Ishikawa (cell line): ENCODE data around the gene SYNC.

Source experiments
- CEBPB ChIP-seq: IDR thresholded peaks from 2 replicates; pipeline ENCODE4 v1.6.1; 2012
- CREB1 ChIP-seq: IDR thresholded peaks from 2 replicates; pipeline ENCODE4 v1.6.1; 2012; ENCODE audit warnings: low read depth
- EGR1 ChIP-seq: IDR thresholded peaks from 2 replicates; pipeline ENCODE4 v1.6.1; 2012
- EP300 ChIP-seq: IDR thresholded peaks from 2 replicates; pipeline ENCODE4 v1.6.1; 2012; ENCODE audit warnings: borderline replicate concordance
- FOXM1 ChIP-seq: IDR thresholded peaks from 2 replicates; pipeline ENCODE4 v1.6.1; 2012; ENCODE audit warnings: low read depth, borderline replicate concordance
- NFIC ChIP-seq: IDR thresholded peaks from 2 replicates; pipeline ENCODE4 v1.6.1; 2012
- RAD21 ChIP-seq: IDR thresholded peaks from 2 replicates; pipeline ENCODE4 v1.6.1; 2012; ENCODE audit warnings: low read depth
- TAF1 ChIP-seq: IDR thresholded peaks from 2 replicates; pipeline ENCODE4 v1.6.1; 2012; ENCODE audit warnings: low read depth, mild to moderate bottlenecking
- TCF12 ChIP-seq: IDR thresholded peaks from 2 replicates; pipeline ENCODE4 v1.6.1; 2012; ENCODE audit warnings: low read depth
- TEAD4 ChIP-seq: IDR thresholded peaks from 2 replicates; pipeline ENCODE4 v1.6.1; 2012
- YY1 ChIP-seq: IDR thresholded peaks from 2 replicates; pipeline ENCODE4 v1.6.1; 2012; ENCODE audit warnings: low read depth
- ZBTB7A ChIP-seq: IDR thresholded peaks from 2 replicates; pipeline ENCODE4 v1.6.1; 2012; ENCODE audit warnings: low read depth
- TF ChIP-seq, protein P1 (sequence below): IDR thresholded peaks from 2 replicates; pipeline ENCODE4 v1.6.1; 2012
- TF ChIP-seq, protein P2 (sequence below): IDR thresholded peaks from 2 replicates; pipeline ENCODE4 v1.6.1; 2012; ENCODE audit warnings: low read depth, mild to moderate bottlenecking
- TF ChIP-seq, protein P3 (sequence below): IDR thresholded peaks from 2 replicates; pipeline ENCODE4 v1.6.1; 2012

The SYNC gene

DNA sequence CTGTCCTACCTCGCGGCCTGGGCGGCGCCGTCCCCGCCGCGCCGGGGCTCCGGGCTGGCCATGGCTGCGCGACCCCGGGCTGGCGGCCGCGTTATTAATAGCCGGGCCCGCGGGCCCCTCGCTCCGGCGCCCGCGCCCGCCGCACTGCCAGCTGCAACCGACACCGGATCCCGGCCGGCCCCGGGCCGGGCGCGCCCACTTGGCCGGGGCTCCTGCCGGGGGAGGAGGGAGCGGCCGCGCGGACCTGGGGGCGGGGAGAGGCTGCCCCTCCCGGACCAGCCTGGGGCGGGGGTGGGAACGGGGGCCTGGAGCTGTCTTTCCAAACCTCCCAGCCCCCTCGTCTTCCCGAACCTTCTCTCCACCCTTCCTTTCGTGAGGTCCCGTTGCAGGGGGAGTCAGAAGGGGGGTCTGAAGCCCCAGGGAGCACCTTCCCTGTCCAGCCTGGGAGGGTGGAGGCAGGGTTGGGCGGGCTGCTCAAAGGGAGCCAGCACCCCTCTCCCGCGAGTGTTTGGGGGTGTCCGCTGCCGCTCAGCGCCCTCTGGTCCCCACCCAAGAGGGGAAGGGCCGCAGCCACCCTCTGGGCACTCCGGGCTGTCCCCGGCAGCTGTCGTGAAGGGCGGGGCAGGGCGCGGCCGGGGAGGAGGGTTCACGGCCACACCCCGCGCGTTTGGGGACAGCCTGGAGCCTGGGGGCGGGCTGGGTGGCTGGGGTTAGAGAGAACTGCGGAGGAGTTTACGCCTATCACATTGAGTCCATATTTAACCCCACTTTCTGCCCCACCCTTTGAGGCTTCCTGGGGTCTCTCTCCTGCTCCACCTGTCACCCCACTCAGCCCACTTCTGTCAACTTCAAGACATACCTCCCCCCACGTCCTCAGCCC is at the start of gene SYNC:
Gene SYNC (minus strand): TSS at position 172 of the 880 bp plus-strand sequence. CDS start 110 bp downstream, at position 62.
- TF ChIP-seq EGR1 (peak; percentile 54; the same call in 1 of the 2 replicates), TCF12 (peak; percentile 54; the same call in 1 of the 2 replicates), CREB1 (no peak), NFIC (peak; percentile 12; the same call in 1 of the 2 replicates), FOXM1 (no peak), TAF1 (peak; percentile 28; the same call in 1 of the 2 replicates), ZBTB7A (peak; percentile 56), RAD21 (no peak)
- TF ChIP-seq, protein P1, sequence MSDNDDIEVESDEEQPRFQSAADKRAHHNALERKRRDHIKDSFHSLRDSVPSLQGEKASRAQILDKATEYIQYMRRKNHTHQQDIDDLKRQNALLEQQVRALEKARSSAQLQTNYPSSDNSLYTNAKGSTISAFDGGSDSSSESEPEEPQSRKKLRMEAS, result peak; percentile 34; the same call in 1 of the 2 replicates

DNA sequence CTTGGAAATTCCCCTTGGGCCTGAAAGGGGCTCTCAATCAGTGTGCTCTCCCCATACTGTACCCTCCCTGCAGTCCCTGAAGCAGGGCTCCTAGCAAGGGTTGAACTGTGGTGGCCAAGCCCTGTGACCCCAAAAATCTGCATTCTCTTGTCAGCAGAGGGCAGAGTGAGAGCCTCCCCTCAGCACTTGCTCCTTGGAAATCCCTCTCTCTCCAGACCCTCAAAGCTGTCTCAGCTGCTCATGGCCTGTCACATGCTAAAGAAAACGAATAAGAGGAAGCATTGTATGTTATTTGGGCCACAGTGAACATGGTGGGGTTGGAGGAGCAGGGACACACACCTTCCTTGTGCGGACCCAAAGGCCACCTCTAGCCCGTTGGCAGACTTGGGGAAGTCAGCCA is 47.2 kb upstream of the SYNC start:
- TF ChIP-seq EP300 (no peak), TCF12 (no peak), FOXM1 (no peak), NFIC (no peak), CREB1 (no peak), CEBPB (no peak), TEAD4 (no peak), ZBTB7A (no peak), EGR1 (no peak), YY1 (no peak), TAF1 (no peak), RAD21 (no peak)
- TF ChIP-seq, protein P2, sequence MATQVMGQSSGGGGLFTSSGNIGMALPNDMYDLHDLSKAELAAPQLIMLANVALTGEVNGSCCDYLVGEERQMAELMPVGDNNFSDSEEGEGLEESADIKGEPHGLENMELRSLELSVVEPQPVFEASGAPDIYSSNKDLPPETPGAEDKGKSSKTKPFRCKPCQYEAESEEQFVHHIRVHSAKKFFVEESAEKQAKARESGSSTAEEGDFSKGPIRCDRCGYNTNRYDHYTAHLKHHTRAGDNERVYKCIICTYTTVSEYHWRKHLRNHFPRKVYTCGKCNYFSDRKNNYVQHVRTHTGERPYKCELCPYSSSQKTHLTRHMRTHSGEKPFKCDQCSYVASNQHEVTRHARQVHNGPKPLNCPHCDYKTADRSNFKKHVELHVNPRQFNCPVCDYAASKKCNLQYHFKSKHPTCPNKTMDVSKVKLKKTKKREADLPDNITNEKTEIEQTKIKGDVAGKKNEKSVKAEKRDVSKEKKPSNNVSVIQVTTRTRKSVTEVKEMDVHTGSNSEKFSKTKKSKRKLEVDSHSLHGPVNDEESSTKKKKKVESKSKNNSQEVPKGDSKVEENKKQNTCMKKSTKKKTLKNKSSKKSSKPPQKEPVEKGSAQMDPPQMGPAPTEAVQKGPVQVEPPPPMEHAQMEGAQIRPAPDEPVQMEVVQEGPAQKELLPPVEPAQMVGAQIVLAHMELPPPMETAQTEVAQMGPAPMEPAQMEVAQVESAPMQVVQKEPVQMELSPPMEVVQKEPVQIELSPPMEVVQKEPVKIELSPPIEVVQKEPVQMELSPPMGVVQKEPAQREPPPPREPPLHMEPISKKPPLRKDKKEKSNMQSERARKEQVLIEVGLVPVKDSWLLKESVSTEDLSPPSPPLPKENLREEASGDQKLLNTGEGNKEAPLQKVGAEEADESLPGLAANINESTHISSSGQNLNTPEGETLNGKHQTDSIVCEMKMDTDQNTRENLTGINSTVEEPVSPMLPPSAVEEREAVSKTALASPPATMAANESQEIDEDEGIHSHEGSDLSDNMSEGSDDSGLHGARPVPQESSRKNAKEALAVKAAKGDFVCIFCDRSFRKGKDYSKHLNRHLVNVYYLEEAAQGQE, result no peak
- TF ChIP-seq, protein P1, result no peak
- TF ChIP-seq, protein P3, sequence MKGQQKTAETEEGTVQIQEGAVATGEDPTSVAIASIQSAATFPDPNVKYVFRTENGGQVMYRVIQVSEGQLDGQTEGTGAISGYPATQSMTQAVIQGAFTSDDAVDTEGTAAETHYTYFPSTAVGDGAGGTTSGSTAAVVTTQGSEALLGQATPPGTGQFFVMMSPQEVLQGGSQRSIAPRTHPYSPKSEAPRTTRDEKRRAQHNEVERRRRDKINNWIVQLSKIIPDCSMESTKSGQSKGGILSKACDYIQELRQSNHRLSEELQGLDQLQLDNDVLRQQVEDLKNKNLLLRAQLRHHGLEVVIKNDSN, result no peak

DNA sequence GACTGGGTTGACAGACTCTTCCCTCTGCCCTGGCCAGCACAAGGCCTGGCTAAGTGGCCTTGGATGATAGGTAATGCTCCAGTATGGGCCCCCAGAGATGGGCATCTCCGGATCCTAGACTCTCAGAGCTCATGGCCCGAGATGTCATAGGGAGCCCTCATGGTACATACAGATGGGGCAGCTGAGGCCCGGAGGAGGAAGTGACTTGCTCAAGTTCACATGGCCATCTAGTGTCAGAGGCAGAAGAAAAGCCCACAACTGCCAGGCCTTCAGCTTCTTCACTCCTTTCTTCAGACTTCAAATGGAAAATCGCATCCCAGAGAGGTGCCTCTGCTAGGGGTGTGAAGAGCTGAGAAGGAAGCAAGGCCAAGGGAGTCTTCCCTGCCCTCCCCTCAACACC is 46.8 kb upstream of the SYNC start:
- TF ChIP-seq EGR1, result no peak
- no peak for TF ChIP-seq EP300
- TF ChIP-seq, protein P3, result no peak
- no peak for TF ChIP-seq TAF1
- no peak for TF ChIP-seq ZBTB7A
- TF ChIP-seq TCF12, result no peak
- no peak for TF ChIP-seq YY1
- no peak for TF ChIP-seq CEBPB
- TF ChIP-seq RAD21, result no peak
- TF ChIP-seq CREB1, result no peak
- TF ChIP-seq, protein P2, result no peak
- TF ChIP-seq TEAD4, result no peak
- TF ChIP-seq FOXM1, result no peak
- TF ChIP-seq, protein P1, result no peak
- no peak for TF ChIP-seq NFIC

DNA sequence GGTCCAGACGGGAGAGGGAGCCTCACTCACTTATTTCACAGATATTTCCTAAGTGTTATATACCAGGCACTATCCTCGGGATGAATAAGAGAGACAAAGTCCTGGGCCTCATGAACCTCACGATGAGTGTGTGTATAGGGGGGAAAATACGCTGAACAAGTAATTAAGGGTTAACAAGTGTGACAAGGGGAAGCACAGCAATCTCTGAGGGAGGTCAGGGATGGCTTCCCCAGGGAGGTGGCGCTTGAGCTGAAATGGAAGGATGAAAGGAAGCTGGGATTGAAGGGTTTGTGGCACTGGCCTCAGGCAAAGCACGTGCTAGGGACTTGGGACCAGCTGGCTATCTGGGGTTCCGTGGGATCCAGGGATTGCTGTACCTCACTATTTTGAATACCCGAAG is 46.4 kb upstream of the SYNC start:
- no peak for TF ChIP-seq FOXM1
- TF ChIP-seq YY1, result no peak
- no peak for TF ChIP-seq NFIC
- TF ChIP-seq, protein P2, result no peak
- no peak for TF ChIP-seq ZBTB7A
- TF ChIP-seq TCF12, result no peak
- no peak for TF ChIP-seq CEBPB
- TF ChIP-seq EP300, result no peak
